WTC11 (cell line): ENCODE measurements around the gene PEAK1. TPM values are rescaled to one million over a fixed set of nuclear protein-coding genes. Genes with fewer than 3 reads are reported as not detected.

Experiments used
- ATAC-seq: fragments of 200-7000 bp; cut with Tn5 transposase; 2 replicates; pipeline ENCODE4 v1.10.0; 2021; ENCODE audit warnings: mild to moderate bottlenecking, moderate library complexity
- CTCF ChIA-PET: fragments of 300-600 bp; sonication (Branson Sonifier 250); formaldehyde crosslinking; loops from one replicate; lab custom pipeline; 2021; ENCODE audit warnings: antibody characterized with exemption; lab: Charles Lee
- POLR2A ChIA-PET: fragments of 350-600 bp; sonication (Branson Sonifier 250); formaldehyde crosslinking; loops from one replicate; lab custom pipeline; 2021; ENCODE audit warnings: antibody characterized with exemption; lab: Charles Lee
- DNase-seq: peaks from one replicate; pipeline ENCODE4 v3.0.0; 2021; ENCODE audit warnings: low spot score
- H3K27ac Mint-ChIP-seq: 2 replicates; pipeline ENCODE4 v1.8.0; 2021; ENCODE audit warnings: mixed read lengths
- H3K27me3 Mint-ChIP-seq: 2 replicates; pipeline ENCODE4 v1.8.0; 2021; ENCODE audit warnings: low read depth, mild to moderate bottlenecking, moderate library complexity, mixed read lengths
- H3K36me3 Mint-ChIP-seq: 2 replicates; pipeline ENCODE4 v1.8.0; 2021; ENCODE audit warnings: mixed read lengths
- H3K4me1 Mint-ChIP-seq: 2 replicates; pipeline ENCODE4 v1.8.0; 2022; ENCODE audit warnings: mixed read lengths
- H3K4me3 Mint-ChIP-seq: 2 replicates; pipeline ENCODE4 v1.8.0; 2021; ENCODE audit warnings: mild to moderate bottlenecking, moderate library complexity, mixed read lengths
- H3K9me3 Mint-ChIP-seq: 2 replicates; pipeline ENCODE4 v1.8.0; 2021; ENCODE audit warnings: mixed read lengths
- CREB1 ChIP-seq: sonication (generic); formaldehyde crosslinking; IDR thresholded peaks from 2 replicates; pipeline ENCODE4 v1.8.0; 2023; ENCODE audit warnings: mild to moderate bottlenecking, missing genetic modification reagents
- ETV6 ChIP-seq: sonication (generic); formaldehyde crosslinking; IDR thresholded peaks from 2 replicates; pipeline ENCODE4 v1.8.1; 2022; ENCODE audit warnings: mild to moderate bottlenecking, missing genetic modification reagents
- NFATC4 ChIP-seq: fragments of 250-450 bp; sonication (Bioruptor Pico); IDR thresholded peaks from 2 replicates; pipeline ENCODE4 v1.9.0; 2021; ENCODE audit warnings: mild to moderate bottlenecking
- NFE2L1 ChIP-seq: sonication (generic); formaldehyde crosslinking; IDR thresholded peaks from 2 replicates; pipeline ENCODE4 v1.8.1; 2023; ENCODE audit warnings: missing genetic modification reagents
- NR1H2 ChIP-seq: sonication (generic); formaldehyde crosslinking; IDR thresholded peaks from 2 replicates; pipeline ENCODE4 v1.9.0; 2021; ENCODE audit warnings: mild to moderate bottlenecking, moderate library complexity, missing genetic modification reagents
- NR3C1 ChIP-seq: sonication (generic); formaldehyde crosslinking; conservative IDR thresholded peaks from 2 replicates; pipeline ENCODE4 v1.8.1; 2023; ENCODE audit warnings: low read depth, mild to moderate bottlenecking, missing genetic modification reagents
- OVOL2 ChIP-seq: fragments of 250-450 bp; sonication (Bioruptor Pico); IDR thresholded peaks from 2 replicates; pipeline ENCODE4 v1.9.0; 2021; ENCODE audit warnings: mild to moderate bottlenecking, borderline replicate concordance
- TEAD4 ChIP-seq: sonication (generic); formaldehyde crosslinking; IDR thresholded peaks from 2 replicates; pipeline ENCODE4 v1.8.0; 2022; ENCODE audit warnings: mild to moderate bottlenecking, missing genetic modification reagents
- TP53 ChIP-seq: sonication (generic); formaldehyde crosslinking; IDR thresholded peaks from 2 replicates; pipeline ENCODE4 v1.8.1; 2023; ENCODE audit warnings: mild to moderate bottlenecking, missing genetic modification reagents
- ZBTB21 ChIP-seq: sonication (generic); formaldehyde crosslinking; IDR thresholded peaks from 2 replicates; pipeline ENCODE4 v1.8.1; 2023; ENCODE audit warnings: mild to moderate bottlenecking, missing genetic modification reagents, borderline replicate concordance
- ZNF263 ChIP-seq: sonication (generic); formaldehyde crosslinking; IDR thresholded peaks from 2 replicates; pipeline ENCODE4 v1.8.1; 2022; ENCODE audit warnings: low read depth, mild to moderate bottlenecking, moderate library complexity, missing genetic modification reagents
- ZNF396 ChIP-seq: fragments of 250-450 bp; sonication (Bioruptor Pico); IDR thresholded peaks from 2 replicates; pipeline ENCODE4 v1.8.0; 2021; ENCODE audit warnings: mild to moderate bottlenecking, moderate library complexity, borderline replicate concordance
- ZNF671 ChIP-seq: fragments of 250-450 bp; sonication (Bioruptor Pico); IDR thresholded peaks from 2 replicates; pipeline ENCODE4 v1.8.0; 2021; ENCODE audit warnings: mild to moderate bottlenecking
- total RNA-seq: library from RNA; stranded (reverse); gene quantifications from 3 replicates; pipeline ENCODE4 v1.2.3, GENCODE V29; 2021
- TF ChIP-seq, protein P1 (sequence below): sonication (generic); formaldehyde crosslinking; IDR thresholded peaks from 2 replicates; pipeline ENCODE4 v1.8.1; 2023; ENCODE audit warnings: mild to moderate bottlenecking, missing genetic modification reagents, borderline replicate concordance
- TF ChIP-seq, protein P2 (sequence below): sonication (generic); formaldehyde crosslinking; IDR thresholded peaks from 2 replicates; pipeline ENCODE4 v1.8.0; 2022; ENCODE audit warnings: mild to moderate bottlenecking, missing genetic modification reagents
- TF ChIP-seq, protein P3 (sequence below): fragments of 200-600 bp; IDR thresholded peaks from 2 replicates; pipeline ENCODE4 v1.8.0; 2022; ENCODE audit warnings: antibody characterized with exemption
- TF ChIP-seq, protein P4 (sequence below): sonication (generic); formaldehyde crosslinking; conservative IDR thresholded peaks from 2 replicates; pipeline ENCODE4 v1.8.1; 2022; ENCODE audit warnings: mild to moderate bottlenecking, missing genetic modification reagents
- TF ChIP-seq, protein P5 (sequence below): fragments of 250-450 bp; sonication (Bioruptor Pico); conservative IDR thresholded peaks from 2 replicates; pipeline ENCODE4 v1.9.0; 2021; ENCODE audit warnings: mild to moderate bottlenecking
- TF ChIP-seq, protein P6 (sequence below): sonication (generic); formaldehyde crosslinking; IDR thresholded peaks from 2 replicates; pipeline ENCODE4 v1.8.0; 2022; ENCODE audit warnings: mild to moderate bottlenecking, missing genetic modification reagents
- TF ChIP-seq, protein P7 (sequence below): sonication (generic); formaldehyde crosslinking; IDR thresholded peaks from 2 replicates; pipeline ENCODE4 v1.8.1; 2022; ENCODE audit warnings: low read depth, mild to moderate bottlenecking, moderate library complexity, missing genetic modification reagents, borderline replicate concordance

PEAK1 gene
- total RNA-seq, 1 experiment from 2014 or later, result 49.0 TPM

DNA sequence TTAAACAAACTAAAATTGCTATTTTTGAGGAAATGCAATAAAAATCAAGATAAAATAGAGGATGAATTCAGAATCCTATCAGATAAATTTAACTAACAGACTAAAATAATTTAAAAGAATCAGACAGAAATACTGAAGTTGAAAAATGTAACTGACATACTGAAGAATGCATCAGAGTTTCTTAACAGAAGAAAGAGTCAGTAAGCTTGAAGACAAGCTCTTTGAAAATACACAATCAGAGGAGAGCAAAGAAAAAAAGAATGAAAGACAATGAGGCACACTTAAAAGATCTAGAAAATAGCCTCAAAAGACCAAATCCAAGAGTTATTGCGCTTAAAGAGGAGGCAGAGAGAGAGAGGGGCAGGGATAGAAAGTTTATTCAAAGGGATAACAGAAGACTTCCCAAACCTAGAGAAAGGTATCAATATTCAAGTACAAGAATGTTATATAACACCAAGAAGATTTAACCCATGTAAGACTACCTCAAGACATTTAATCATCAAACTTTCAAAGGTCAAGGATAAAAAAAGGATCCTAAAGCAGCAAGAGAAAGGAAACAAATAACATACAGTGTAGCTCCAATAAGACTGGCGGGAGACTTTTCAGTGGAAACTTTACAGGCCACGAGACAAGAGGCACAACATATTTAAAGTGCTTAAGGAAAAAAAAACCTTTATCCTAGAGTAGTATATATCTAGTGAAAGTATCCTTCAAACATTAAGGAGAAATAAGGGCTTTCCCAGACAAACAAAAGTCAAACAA, 24.7 kb downstream of the PEAK1 start (continued):
- TF ChIP-seq, protein P1, sequence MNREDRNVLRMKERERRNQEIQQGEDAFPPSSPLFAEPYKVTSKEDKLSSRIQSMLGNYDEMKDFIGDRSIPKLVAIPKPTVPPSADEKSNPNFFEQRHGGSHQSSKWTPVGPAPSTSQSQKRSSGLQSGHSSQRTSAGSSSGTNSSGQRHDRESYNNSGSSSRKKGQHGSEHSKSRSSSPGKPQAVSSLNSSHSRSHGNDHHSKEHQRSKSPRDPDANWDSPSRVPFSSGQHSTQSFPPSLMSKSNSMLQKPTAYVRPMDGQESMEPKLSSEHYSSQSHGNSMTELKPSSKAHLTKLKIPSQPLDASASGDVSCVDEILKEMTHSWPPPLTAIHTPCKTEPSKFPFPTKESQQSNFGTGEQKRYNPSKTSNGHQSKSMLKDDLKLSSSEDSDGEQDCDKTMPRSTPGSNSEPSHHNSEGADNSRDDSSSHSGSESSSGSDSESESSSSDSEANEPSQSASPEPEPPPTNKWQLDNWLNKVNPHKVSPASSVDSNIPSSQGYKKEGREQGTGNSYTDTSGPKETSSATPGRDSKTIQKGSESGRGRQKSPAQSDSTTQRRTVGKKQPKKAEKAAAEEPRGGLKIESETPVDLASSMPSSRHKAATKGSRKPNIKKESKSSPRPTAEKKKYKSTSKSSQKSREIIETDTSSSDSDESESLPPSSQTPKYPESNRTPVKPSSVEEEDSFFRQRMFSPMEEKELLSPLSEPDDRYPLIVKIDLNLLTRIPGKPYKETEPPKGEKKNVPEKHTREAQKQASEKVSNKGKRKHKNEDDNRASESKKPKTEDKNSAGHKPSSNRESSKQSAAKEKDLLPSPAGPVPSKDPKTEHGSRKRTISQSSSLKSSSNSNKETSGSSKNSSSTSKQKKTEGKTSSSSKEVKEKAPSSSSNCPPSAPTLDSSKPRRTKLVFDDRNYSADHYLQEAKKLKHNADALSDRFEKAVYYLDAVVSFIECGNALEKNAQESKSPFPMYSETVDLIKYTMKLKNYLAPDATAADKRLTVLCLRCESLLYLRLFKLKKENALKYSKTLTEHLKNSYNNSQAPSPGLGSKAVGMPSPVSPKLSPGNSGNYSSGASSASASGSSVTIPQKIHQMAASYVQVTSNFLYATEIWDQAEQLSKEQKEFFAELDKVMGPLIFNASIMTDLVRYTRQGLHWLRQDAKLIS, result no peak
- no peak for TF ChIP-seq OVOL2 (CRISPR knock-in tag)
- TF ChIP-seq ZNF671 (CRISPR knock-in tag), result no peak
- TF ChIP-seq, protein P2, sequence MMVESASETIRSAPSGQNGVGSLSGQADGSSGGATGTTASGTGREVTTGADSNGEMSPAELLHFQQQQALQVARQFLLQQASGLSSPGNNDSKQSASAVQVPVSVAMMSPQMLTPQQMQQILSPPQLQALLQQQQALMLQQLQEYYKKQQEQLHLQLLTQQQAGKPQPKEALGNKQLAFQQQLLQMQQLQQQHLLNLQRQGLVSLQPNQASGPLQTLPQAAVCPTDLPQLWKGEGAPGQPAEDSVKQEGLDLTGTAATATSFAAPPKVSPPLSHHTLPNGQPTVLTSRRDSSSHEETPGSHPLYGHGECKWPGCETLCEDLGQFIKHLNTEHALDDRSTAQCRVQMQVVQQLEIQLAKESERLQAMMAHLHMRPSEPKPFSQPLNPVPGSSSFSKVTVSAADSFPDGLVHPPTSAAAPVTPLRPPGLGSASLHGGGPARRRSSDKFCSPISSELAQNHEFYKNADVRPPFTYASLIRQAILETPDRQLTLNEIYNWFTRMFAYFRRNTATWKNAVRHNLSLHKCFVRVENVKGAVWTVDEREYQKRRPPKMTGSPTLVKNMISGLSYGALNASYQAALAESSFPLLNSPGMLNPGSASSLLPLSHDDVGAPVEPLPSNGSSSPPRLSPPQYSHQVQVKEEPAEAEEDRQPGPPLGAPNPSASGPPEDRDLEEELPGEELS (CRISPR knock-in tag), result no peak
- no peak for TF ChIP-seq TEAD4 (CRISPR knock-in tag)
- TF ChIP-seq NR1H2, result no peak
- TF ChIP-seq NFE2L1 (CRISPR knock-in tag), result no peak
- TF ChIP-seq TP53 (CRISPR knock-in tag), result no peak
- TF ChIP-seq CREB1 (CRISPR knock-in tag), result no peak
- TF ChIP-seq, protein P3, sequence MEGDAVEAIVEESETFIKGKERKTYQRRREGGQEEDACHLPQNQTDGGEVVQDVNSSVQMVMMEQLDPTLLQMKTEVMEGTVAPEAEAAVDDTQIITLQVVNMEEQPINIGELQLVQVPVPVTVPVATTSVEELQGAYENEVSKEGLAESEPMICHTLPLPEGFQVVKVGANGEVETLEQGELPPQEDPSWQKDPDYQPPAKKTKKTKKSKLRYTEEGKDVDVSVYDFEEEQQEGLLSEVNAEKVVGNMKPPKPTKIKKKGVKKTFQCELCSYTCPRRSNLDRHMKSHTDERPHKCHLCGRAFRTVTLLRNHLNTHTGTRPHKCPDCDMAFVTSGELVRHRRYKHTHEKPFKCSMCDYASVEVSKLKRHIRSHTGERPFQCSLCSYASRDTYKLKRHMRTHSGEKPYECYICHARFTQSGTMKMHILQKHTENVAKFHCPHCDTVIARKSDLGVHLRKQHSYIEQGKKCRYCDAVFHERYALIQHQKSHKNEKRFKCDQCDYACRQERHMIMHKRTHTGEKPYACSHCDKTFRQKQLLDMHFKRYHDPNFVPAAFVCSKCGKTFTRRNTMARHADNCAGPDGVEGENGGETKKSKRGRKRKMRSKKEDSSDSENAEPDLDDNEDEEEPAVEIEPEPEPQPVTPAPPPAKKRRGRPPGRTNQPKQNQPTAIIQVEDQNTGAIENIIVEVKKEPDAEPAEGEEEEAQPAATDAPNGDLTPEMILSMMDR, result no peak

DNA sequence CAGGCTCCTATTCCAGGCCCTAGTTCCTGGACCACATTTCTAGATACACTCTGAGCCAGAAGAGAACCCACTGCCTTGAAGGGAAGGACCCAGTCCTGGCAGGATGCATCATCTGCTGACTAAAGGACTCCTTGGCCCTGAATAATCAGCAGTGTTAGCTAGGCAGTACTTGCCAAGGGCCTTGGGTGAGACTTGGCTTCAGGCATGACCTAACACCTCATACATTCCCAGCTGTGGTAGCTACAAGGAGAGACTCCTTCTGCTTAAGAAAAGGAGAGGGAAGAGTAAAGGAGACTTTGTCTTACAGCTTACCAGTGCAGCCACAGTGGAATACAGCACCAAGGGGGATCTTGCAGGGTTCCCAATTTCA, 26.4 kb downstream of the PEAK1 start:
- H3K4me3 Mint-ChIP-seq, result no peak overlapping the region
- ATAC-seq (no peak), DNase-seq (no peak)
- CTCF ChIA-PET, result interaction anchor here (1.3 kb wide), 1 partner anchor 150 kb away, joined by 3 read pairs; no protein-coding TSS in a partner anchor
- H3K4me1 Mint-ChIP-seq, result peaks cover 4% of the 10 kb centered on the region
- peaks cover 27% of the 10 kb centered on the region for H3K9me3 Mint-ChIP-seq
- no peaks in the 10 kb centered on the region for H3K27me3 Mint-ChIP-seq
- POLR2A ChIA-PET, result no interaction called here
- peak overlapping the region; percentile 3; the same call in 1 of the 2 replicates for H3K27ac Mint-ChIP-seq
- H3K36me3 Mint-ChIP-seq, result peaks cover 27% of the 10 kb centered on the region
- TF ChIP-seq NR3C1 (CRISPR knock-in tag) (no peak), ZBTB21 (CRISPR knock-in tag) (no peak), NFE2L1 (CRISPR knock-in tag) (no peak), ZNF396 (CRISPR knock-in tag) (no peak), NR1H2 (no peak), NFATC4 (CRISPR knock-in tag) (no peak), ZNF263 (CRISPR knock-in tag) (no peak), ETV6 (no peak)
- TF ChIP-seq, protein P4, sequence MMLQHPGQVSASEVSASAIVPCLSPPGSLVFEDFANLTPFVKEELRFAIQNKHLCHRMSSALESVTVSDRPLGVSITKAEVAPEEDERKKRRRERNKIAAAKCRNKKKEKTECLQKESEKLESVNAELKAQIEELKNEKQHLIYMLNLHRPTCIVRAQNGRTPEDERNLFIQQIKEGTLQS, result no peak
- TF ChIP-seq, protein P5, sequence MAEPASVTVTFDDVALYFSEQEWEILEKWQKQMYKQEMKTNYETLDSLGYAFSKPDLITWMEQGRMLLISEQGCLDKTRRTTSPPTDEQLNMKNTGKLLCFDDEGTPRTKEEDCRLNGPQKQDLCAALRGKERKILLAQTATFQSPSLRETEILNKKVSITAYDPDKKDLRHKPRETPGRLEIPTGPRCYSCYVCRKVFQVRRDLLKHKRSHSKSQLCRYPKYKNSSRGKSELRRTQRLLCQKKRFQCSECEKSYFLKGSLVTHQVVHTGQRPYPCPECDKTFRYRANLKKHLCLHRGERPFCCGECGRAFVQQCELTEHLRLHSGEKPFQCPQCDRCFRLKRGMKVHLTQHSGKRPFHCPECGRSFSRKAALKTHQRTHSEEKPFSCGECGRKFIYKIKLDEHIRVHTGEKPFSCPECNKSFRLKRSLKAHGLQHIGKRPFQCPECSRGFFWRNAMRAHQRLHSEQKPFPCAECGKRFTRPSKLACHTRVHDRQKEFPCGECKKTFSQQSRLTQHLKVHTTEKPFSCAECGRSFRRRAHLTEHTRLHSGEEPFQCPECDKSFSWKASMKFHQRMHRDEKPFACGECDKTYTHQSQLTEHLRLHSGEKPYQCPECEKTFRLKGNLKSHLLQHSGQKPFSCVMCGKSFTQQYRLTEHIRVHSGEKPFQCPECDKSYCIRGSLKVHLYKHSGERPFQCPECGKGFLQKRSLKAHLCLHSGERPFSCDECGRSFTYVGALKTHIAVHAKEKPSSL (CRISPR knock-in tag), result no peak
- TF ChIP-seq, protein P6, sequence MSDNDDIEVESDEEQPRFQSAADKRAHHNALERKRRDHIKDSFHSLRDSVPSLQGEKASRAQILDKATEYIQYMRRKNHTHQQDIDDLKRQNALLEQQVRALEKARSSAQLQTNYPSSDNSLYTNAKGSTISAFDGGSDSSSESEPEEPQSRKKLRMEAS (CRISPR knock-in tag), result no peak
- TF ChIP-seq, protein P1, result no peak
- TF ChIP-seq, protein P7, sequence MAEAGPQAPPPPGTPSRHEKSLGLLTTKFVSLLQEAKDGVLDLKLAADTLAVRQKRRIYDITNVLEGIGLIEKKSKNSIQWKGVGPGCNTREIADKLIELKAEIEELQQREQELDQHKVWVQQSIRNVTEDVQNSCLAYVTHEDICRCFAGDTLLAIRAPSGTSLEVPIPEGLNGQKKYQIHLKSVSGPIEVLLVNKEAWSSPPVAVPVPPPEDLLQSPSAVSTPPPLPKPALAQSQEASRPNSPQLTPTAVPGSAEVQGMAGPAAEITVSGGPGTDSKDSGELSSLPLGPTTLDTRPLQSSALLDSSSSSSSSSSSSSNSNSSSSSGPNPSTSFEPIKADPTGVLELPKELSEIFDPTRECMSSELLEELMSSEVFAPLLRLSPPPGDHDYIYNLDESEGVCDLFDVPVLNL (CRISPR knock-in tag), result no peak
